GM19351 (cell line): ENCODE data around the gene PALM.
"Not testable (repeated sequence)": the region's sequence is repeated elsewhere in the genome, so short reads cannot be mapped to it uniquely, and the experiment has no call there.

ENCODE experiments used
- ATAC-seq: cut with Tn5 transposase; IDR thresholded peaks from one replicate; pipeline ENCODE4 v1.9.1; 2021; ENCODE audit warnings: mild to moderate bottlenecking, moderate library complexity; ENCODE audit not compliant: unreplicated experiment

The PALM gene

GRCh38 chr19:678791-679388, 29.8 kb upstream of the PALM start:
- ATAC-seq = no peak

- peak; percentile 3 for ATAC-seq
These were observed 29.1 kb upstream of the PALM start for GRCh38 chr19:679418-680286.

GRCh38 chr19:680287-681028, 28.3 kb upstream of the PALM start:
- ATAC-seq = peak; percentile 70

- ATAC-seq = no peak
These were observed 27.4 kb upstream of the PALM start for GRCh38 chr19:681029-682019.

GRCh38 chr19:682678-683320, 25.9 kb upstream of the PALM start:
- ATAC-seq = no peak

GRCh38 chr19:685454-685931, 23.2 kb upstream of the PALM start:
- ATAC-seq = no peak

- no peak for ATAC-seq
These were observed 22.0 kb upstream of the PALM start for GRCh38 chr19:686589-687297.

GRCh38 chr19:687569-688166, 21.1 kb upstream of the PALM start:
- ATAC-seq = no peak

GRCh38 chr19:688214-688613, 20.5 kb upstream of the PALM start:
- ATAC-seq = no peak

- ATAC-seq = no peak
These were observed 19.7 kb upstream of the PALM start for GRCh38 chr19:688992-689391.

GRCh38 chr19:690203-690602, 18.5 kb upstream of the PALM start:
- no peak for ATAC-seq

GRCh38 chr19:694481-695351, 14.0 kb upstream of the PALM start:
- no peak for ATAC-seq

- ATAC-seq = no peak
These were observed 13.3 kb upstream of the PALM start, which contains the start of gene PRSS57 for GRCh38 chr19:695352-695949. Gene PRSS57 (minus strand): TSS chr19:695452. CDS start chr19:695430, 22 bp downstream.

- ATAC-seq = not testable (repeated sequence)
These were observed 10.2 kb upstream of the PALM start for GRCh38 chr19:698529-698928.

- ATAC-seq = not testable (repeated sequence)
These were observed 8.8 kb upstream of the PALM start for GRCh38 chr19:699885-700284.

GRCh38 chr19:702847-703246, 5.9 kb upstream of the PALM start:
- ATAC-seq = not testable (repeated sequence)

- ATAC-seq = no peak
These were observed 5.4 kb upstream of the PALM start for GRCh38 chr19:703329-703650.
